ENCODE results near the gene TRIM47. TPM values are rescaled to one million over a fixed set of nuclear protein-coding genes. Genes with fewer than 3 reads are reported as not detected.

Gene TRIM47
- total and polyA plus RNA-seq, 2 of the 13 experiments (the other 11 are each of a cell fraction or from before 2014, with no cell fraction given) = 33.5 to 82.0 TPM

GRCh38 chr17:75872434-75873351 is 5.7 kb downstream of the TRIM47 start (continued):
- no peak; the same call in 1 of the 2 replicates for TF ChIP-seq HINFP (CRISPR knock-in tag; IDR thresholded peaks at IDR 0.05; ENCODE audit: low read depth)
- peak; percentile 95; the same call in 1 of the 2 replicates for TF ChIP-seq ZNF788 (CRISPR knock-in tag; IDR thresholded peaks at IDR 0.05; ENCODE audit: borderline replicate concordance)
- no peak for TF ChIP-seq RNF2 (conservative IDR thresholded peaks at IDR 0.05; ENCODE audit: low read depth)
- TF ChIP-seq ZNF280D (CRISPR knock-in tag; IDR thresholded peaks at IDR 0.05) = peak; percentile 90
- TF ChIP-seq ZNF234 (CRISPR knock-in tag; conservative IDR thresholded peaks at IDR 0.05) = no peak
- no peak; the same call in 1 of the 2 replicates for TF ChIP-seq ZNF232 (CRISPR knock-in tag; IDR thresholded peaks at IDR 0.05; ENCODE audit: borderline replicate concordance)
- TF ChIP-seq ADNP (CRISPR knock-in tag; IDR thresholded peaks at IDR 0.05) = peak; percentile 56; the same call in 1 of the 2 replicates

Data from HepG2 (cell line).